ENCODE measurements around the gene LCN2.
"Not testable (repeated sequence)": the region's sequence is repeated elsewhere in the genome, so short reads cannot be mapped to it uniquely, and the experiment has no call there.

Gene LCN2

GRCh38 chr9:128128836-128129590 lies 20.2 kb upstream of the LCN2 start:
- DNase-seq (ENCODE audit: low spot score) = no peak

- not testable (repeated sequence) for DNase-seq (ENCODE audit: low spot score)
These were observed 19.2 kb upstream of the LCN2 start for GRCh38 chr9:128129976-128130590.

GRCh38 chr9:128130651-128131050 lies 18.6 kb upstream of the LCN2 start:
- DNase-seq (ENCODE audit: low spot score) = not testable (repeated sequence)

GRCh38 chr9:128131346-128131745 lies 17.9 kb upstream of the LCN2 start:
- not testable (repeated sequence) for DNase-seq (ENCODE audit: low spot score)

DNA sequence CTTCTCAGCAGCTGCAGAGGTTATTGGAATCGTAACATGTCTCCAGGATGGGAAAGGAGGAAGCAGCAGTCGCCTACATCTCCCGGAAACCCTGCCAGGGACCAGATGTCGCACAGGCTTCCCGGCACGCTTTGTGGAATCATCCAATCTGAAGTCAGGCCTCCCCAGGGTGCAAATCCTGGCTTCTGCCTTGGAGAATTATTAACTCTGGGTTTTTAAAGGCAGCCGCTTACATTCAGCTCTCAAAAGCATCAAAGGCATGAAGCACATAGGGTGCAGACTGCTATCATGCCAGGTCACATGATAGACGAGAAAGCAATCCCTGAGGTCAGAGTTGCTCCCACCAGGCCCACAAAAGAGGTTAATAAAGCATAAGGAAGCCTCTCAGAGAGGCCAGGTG lies 17.1 kb upstream of the LCN2 start:
- not testable (repeated sequence) for DNase-seq (ENCODE audit: low spot score)

GRCh38 chr9:128135561-128135960 lies 13.7 kb upstream of the LCN2 start:
- DNase-seq (ENCODE audit: low spot score) = peak; percentile 50

- DNase-seq (ENCODE audit: low spot score) = no peak
These were observed 12.1 kb upstream of the LCN2 start for GRCh38 chr9:128136816-128137793.

DNA sequence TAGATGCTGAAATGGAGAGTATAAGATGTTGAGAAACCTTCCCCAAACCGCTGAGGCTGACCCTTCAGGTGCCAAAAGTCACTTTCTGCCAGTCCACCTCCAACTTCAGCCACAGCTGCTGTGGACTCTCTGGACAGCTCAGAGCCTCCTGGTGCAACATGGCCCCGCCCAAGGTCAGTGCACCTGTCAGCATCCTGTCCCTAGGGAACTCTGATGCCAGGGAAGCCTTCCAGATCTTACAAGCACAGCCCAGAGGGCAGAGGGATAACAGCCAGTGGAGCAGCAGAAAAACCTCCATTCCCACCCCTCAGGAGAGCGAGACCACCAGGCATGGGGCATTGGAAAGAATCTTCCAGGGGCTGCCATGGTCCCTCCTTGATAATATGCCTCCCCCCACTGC lies 11.3 kb upstream of the LCN2 start:
- no peak for DNase-seq (ENCODE audit: low spot score)

DNA sequence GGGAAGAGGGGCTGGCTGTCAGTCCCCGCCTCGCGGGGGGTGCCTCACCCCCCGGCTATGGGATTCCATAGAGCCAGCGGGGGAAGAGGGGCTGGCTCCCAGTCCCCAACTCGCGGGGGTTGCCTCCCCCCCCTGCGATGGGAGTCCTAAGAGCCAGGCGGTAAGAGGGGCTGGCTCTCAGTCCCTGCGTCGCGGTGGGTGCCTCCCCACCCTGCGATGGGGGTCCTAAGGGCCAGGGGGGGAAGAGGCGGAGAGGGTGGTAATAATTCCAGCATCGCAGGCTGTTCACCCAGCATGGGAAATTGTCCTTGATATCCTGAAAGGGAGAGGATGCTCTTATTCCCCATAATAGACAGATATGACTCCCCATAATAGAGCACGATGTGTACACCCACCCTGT lies 9.6 kb upstream of the LCN2 start:
- no peak for DNase-seq (ENCODE audit: low spot score)

GRCh38 chr9:128141604-128142003 lies 7.6 kb upstream of the LCN2 start:
- DNase-seq (ENCODE audit: low spot score) = no peak

DNA sequence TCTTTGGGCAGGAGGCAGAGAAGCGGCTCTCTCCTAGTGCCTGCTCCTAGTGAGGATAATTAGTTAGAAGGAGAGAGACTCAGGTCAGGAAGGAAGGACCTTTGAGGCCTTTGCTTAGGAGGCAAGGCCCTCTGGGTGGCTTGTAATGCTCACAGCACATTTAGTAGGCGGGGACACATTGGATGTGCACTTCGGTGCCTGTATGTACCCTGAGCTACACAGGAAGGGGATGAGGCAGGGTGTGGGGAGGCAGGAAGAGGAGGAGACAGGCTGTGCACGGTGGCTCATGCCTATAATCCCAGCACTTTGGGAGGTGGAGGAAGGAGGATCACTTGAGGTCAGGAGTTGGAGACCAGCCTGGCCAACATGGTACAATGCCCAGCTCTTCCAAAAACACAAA lies 7.2 kb upstream of the LCN2 start:
- peak; percentile 42 for DNase-seq (ENCODE audit: low spot score)

DNA sequence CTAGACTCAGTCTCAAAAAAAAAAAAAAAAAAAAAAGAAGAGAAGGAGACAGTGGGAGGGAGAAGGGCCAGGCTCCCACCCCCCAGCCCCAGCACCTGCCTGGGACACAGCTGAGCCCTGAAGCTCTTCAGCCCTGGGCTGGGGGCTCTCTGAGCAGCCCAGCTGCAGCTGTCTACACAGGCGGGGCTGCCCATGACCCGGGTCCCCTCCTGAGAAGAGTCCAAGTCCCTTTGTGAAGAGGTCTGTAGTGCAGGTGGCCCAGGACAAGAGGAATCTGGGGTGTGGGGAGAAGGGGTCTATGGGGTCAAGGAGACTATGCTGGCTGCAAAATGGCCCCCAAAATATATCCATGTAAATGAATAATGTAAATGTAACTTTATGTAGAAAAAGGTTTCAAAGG lies 6.7 kb upstream of the LCN2 start:
- no peak for DNase-seq (ENCODE audit: low spot score)

GRCh38 chr9:128143525-128144238 lies 5.6 kb upstream of the LCN2 start:
- no peak for DNase-seq (ENCODE audit: low spot score)

- no peak for DNase-seq (ENCODE audit: low spot score)
These were observed 4.7 kb upstream of the LCN2 start for GRCh38 chr9:128144239-128145181.

DNA sequence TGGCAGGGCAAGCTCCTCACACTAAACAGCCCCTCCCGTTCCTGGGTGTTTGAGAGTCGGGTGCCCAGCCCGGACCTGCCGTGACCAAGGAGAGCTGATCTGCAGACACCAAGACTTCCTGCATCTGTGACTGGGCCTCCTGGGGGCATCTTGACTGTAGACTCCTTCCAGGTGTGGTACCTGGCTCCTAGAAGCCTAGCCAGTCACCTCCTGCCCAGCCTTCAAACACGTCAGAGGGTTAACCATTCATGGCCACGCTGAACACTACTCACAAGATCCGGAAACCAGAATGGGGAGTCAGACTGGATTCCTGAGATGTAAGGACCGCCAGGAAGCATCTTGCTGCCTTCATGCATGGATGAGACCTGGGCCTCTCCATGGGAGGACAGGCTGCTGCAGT lies 3.7 kb upstream of the LCN2 start:
- no peak for DNase-seq (ENCODE audit: low spot score)

DNA sequence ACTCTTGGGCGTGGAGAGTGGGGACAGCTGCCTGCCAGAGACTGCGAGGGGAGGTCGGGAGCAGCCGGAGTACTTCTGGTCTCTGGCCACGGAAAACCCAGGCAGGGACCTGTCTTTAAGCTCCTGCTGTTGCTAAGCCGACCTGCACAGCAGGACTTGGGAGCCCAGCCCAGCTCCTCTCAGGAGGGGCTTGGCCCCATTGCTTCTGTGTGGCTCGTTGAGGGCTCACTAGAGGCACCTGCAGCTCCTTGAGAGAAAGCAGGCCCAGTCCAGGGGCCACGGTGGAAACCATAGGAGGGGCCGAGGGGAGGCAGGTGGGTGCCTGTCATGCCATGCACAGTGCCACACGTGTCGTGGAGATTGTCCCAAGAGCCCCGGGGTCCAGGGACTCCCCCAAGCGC lies 3.3 kb upstream of the LCN2 start:
- DNase-seq (ENCODE audit: low spot score) = no peak

GRCh38 chr9:128146591-128147120 lies 2.6 kb upstream of the LCN2 start:
- no peak for DNase-seq (ENCODE audit: low spot score)

DNA sequence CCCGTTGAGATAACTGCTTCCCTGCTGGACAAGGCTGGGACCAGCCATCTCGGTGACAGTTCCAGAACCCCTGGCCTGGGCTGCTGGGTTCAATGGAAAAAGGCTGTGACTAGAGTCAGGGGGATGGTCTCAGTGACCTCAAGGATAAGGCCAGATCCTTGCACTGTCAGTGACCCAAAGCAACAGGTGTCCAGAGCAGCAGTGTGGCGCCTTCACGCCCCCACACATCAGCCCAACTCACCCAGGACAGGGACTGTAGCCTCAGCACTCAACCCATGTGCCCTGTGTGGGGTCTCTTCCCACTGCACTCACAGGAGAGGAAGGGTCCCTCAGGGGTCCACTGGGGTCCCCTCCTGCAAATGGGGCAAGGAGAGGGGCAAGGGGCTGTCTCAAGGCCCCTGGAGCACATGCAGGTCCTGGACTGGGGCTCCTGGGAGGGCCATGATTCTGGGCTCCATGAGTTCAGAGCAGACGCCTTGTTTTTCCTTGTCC lies 698 bp upstream of the LCN2 start:
- DNase-seq (ENCODE audit: low spot score) = no peak

DNA sequence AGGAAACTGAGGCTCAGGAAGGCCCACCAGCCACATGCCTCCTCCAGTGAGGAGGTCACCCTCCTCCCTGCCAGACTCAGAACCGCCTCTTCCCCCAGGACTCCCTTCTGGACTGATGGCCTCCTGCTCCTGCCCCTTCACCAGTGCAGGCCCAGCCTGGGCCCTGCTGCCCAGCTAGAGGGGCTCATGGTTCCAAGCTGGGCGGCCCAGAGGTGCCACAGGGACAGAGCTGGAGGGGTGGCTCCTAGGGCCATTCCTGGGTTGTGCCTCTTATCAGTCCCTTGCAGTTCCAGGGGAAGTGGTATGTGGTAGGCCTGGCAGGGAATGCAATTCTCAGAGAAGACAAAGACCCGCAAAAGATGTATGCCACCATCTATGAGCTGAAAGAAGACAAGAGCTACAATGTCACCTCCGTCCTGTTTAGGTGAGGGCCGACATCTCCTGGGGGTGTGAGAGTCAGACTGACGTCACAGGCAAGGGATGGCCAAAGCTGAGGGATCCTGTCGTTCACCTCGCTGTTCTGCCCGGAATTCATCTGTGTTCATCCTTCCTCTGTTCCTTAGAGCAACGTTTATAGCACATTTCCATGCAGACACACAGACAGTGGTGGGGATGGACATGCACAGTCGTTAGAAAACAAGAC lies 819 bp downstream of the LCN2 start:
- no peak for DNase-seq (ENCODE audit: low spot score)

Data from left forelimb (tissue), 1 donor.